ENCODE data around the gene RIOK1. TPM values are rescaled to one million over a fixed set of nuclear protein-coding genes. Genes with fewer than 3 reads are reported as not detected.
"Not testable (repeated sequence)": the region's sequence is repeated elsewhere in the genome, so short reads cannot be mapped to it uniquely, and the experiment has no call there.

RIOK1 gene
- total and polyA plus RNA-seq, 2 of the 13 experiments (the other 11 are each of a cell fraction or from before 2014, with no cell fraction given) = 9.4 to 37.8 TPM

DNA sequence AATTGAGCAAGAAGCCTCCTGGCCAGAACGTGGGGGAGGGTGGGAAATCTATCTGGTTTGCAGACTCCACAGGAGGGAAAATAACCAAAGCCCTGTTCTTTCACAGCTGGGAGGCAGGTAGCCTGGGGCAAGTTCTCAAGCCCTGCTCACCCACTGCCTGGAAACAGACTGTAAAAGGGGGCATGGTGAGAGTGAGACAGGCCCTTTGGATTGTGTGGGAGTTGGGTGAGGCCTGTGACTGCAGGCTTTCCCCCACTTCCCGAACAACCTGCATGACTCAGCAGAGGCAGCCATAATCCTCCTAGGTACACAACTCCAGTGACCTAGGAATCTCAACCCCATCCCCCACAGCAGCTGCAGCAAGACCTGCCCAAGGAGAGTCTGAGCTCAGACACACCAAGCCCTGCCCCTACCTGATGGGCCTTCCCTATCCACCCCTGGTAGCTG, 42.0 kb upstream of the RIOK1 start (continued):
- TF ChIP-seq, protein P1, sequence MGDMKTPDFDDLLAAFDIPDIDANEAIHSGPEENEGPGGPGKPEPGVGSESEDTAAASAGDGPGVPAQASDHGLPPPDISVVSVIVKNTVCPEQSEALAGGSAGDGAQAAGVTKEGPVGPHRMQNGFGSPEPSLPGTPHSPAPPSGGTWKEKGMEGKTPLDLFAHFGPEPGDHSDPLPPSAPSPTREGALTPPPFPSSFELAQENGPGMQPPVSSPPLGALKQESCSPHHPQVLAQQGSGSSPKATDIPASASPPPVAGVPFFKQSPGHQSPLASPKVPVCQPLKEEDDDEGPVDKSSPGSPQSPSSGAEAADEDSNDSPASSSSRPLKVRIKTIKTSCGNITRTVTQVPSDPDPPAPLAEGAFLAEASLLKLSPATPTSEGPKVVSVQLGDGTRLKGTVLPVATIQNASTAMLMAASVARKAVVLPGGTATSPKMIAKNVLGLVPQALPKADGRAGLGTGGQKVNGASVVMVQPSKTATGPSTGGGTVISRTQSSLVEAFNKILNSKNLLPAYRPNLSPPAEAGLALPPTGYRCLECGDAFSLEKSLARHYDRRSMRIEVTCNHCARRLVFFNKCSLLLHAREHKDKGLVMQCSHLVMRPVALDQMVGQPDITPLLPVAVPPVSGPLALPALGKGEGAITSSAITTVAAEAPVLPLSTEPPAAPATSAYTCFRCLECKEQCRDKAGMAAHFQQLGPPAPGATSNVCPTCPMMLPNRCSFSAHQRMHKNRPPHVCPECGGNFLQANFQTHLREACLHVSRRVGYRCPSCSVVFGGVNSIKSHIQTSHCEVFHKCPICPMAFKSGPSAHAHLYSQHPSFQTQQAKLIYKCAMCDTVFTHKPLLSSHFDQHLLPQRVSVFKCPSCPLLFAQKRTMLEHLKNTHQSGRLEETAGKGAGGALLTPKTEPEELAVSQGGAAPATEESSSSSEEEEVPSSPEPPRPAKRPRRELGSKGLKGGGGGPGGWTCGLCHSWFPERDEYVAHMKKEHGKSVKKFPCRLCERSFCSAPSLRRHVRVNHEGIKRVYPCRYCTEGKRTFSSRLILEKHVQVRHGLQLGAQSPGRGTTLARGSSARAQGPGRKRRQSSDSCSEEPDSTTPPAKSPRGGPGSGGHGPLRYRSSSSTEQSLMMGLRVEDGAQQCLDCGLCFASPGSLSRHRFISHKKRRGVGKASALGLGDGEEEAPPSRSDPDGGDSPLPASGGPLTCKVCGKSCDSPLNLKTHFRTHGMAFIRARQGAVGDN (CRISPR knock-in tag; IDR thresholded peaks at IDR 0.05) = peak; percentile 42
- TF ChIP-seq HOXA3 (CRISPR knock-in tag; IDR thresholded peaks at IDR 0.05) (0 out of 2 replicates have a peak, but pooled peaks have one; percentile 10), TARDBP (CRISPR knock-in tag; IDR thresholded peaks at IDR 0.05) (0 out of 2 replicates have a peak, but pooled peaks have one; percentile 15), ZNF616 (CRISPR knock-in tag; IDR thresholded peaks at IDR 0.05; ENCODE audit: low read depth) (0 out of 2 replicates have a peak, but pooled peaks have one; percentile 38), YY1 (IDR thresholded peaks at IDR 0.05; ENCODE audit: insufficient read depth, insufficient replicate concordance, low read depth, low read length) (peak; percentile 61), KAT8 (CRISPR knock-in tag; IDR thresholded peaks at IDR 0.05) (0 out of 2 replicates have a peak, but pooled peaks have one; percentile 20), ZNF615 (CRISPR knock-in tag; IDR thresholded peaks at IDR 0.05; ENCODE audit: borderline replicate concordance) (0 out of 2 replicates have a peak, but pooled peaks have one; percentile 34), FOSL2 (CRISPR knock-in tag; IDR thresholded peaks at IDR 0.05) (peak; percentile 87), MAFK (conservative IDR thresholded peaks at IDR 0.05 in 1 of 2, IDR thresholded peaks at IDR 0.05 in 1 of 2; ENCODE audit: low read length in 2 of 2) (peak in 1 of 2 experiments; percentile 27; a peak in 2 of 4 replicates), EHMT2 (IDR thresholded peaks at IDR 0.05; ENCODE audit: borderline replicate concordance, low read depth, low read length) (0 out of 2 replicates have a peak, but pooled peaks have one; percentile 49), NFE2 (CRISPR knock-in tag; IDR thresholded peaks at IDR 0.05) (peak; percentile 91), ZFP36 (IDR thresholded peaks at IDR 0.05; ENCODE audit: borderline replicate concordance, low read depth, low read length, partially characterized antibody) (peak; percentile 40), ZNF124 (CRISPR knock-in tag; IDR thresholded peaks at IDR 0.05) (0 out of 2 replicates have a peak, but pooled peaks have one; percentile 41), CBX5 (CRISPR knock-in tag; IDR thresholded peaks at IDR 0.05; ENCODE audit: borderline replicate concordance) (peak; percentile 40; the same call in 1 of the 2 replicates), KDM2A (CRISPR knock-in tag; IDR thresholded peaks at IDR 0.05; ENCODE audit: borderline replicate concordance, low read depth) (0 out of 2 replicates have a peak, but pooled peaks have one; percentile 24), ASH2L (IDR thresholded peaks at IDR 0.05; ENCODE audit: insufficient read length, low read depth, low read length) (peak; percentile 17), FOXA1 (CRISPR knock-in tag; IDR thresholded peaks at IDR 0.05) (peak; percentile 71), RARA (CRISPR knock-in tag; IDR thresholded peaks at IDR 0.05) (0 out of 2 replicates have a peak, but pooled peaks have one; percentile 13), ETV5 (CRISPR knock-in tag; IDR thresholded peaks at IDR 0.05; ENCODE audit: borderline replicate concordance) (0 out of 2 replicates have a peak, but pooled peaks have one; percentile 8), EP300 (IDR thresholded peaks at IDR 0.05; ENCODE audit: low read depth in 2 of 2, low read length in 2 of 2) (peak; percentile 10 to 56; a peak in 1 of 4 replicates), EP300 (CRISPR knock-in tag; IDR thresholded peaks at IDR 0.05; ENCODE audit: borderline replicate concordance) (peak; percentile 59; the same call in 1 of the 2 replicates)
- TF ChIP-seq, protein P2, sequence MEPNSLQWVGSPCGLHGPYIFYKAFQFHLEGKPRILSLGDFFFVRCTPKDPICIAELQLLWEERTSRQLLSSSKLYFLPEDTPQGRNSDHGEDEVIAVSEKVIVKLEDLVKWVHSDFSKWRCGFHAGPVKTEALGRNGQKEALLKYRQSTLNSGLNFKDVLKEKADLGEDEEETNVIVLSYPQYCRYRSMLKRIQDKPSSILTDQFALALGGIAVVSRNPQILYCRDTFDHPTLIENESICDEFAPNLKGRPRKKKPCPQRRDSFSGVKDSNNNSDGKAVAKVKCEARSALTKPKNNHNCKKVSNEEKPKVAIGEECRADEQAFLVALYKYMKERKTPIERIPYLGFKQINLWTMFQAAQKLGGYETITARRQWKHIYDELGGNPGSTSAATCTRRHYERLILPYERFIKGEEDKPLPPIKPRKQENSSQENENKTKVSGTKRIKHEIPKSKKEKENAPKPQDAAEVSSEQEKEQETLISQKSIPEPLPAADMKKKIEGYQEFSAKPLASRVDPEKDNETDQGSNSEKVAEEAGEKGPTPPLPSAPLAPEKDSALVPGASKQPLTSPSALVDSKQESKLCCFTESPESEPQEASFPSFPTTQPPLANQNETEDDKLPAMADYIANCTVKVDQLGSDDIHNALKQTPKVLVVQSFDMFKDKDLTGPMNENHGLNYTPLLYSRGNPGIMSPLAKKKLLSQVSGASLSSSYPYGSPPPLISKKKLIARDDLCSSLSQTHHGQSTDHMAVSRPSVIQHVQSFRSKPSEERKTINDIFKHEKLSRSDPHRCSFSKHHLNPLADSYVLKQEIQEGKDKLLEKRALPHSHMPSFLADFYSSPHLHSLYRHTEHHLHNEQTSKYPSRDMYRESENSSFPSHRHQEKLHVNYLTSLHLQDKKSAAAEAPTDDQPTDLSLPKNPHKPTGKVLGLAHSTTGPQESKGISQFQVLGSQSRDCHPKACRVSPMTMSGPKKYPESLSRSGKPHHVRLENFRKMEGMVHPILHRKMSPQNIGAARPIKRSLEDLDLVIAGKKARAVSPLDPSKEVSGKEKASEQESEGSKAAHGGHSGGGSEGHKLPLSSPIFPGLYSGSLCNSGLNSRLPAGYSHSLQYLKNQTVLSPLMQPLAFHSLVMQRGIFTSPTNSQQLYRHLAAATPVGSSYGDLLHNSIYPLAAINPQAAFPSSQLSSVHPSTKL (CRISPR knock-in tag; IDR thresholded peaks at IDR 0.05) = peak; percentile 37
- TF ChIP-seq FOXA1 (IDR thresholded peaks at IDR 0.05) = not testable (repeated sequence)

Measured in HepG2 (cell line).